GM12878 (cell line): ENCODE data around the gene SEMA3G. TPM values are rescaled to one million over a fixed set of nuclear protein-coding genes. Genes with fewer than 3 reads are reported as not detected.

ENCODE experiments used
- ATAC-seq: fragments of 200-7000 bp; cut with Tn5 transposase; 3 replicates; pipeline ENCODE4 v1.9.1; 2020; ENCODE audit warnings: mild to moderate bottlenecking, moderate library complexity
- BruUV-seq: library from RNA; stranded (reverse); fragments of 400-500 nt; replicated peaks from 2 replicates; lab custom pipeline; 2021; lab: Mats Ljungman, UMichigan
- CTCF ChIA-PET: fragments of 300-600 bp; sonication (Branson Sonifier 250); formaldehyde crosslinking; extraction: SDS; loops from one replicate; lab custom pipeline; 2021; ENCODE audit warnings: inconsistent platforms; lab: Yijun Ruan, JAX
- POLR2A ChIA-PET: fragments of 350-600 bp; formaldehyde crosslinking; extraction: SDS; loops from one replicate; lab custom pipeline; 2021; ENCODE audit warnings: inconsistent platforms; lab: Charles Lee
- RAD21 ChIA-PET: fragments of 300-600 bp; sonication (Branson Sonifier 250); formaldehyde crosslinking; loops from one replicate; lab custom pipeline; 2023; ENCODE audit warnings: antibody characterized with exemption; ENCODE audit not compliant: unreplicated experiment; lab: Charles Lee
- SMC1A ChIA-PET: fragments of 300-600 bp; sonication (Branson Sonifier 250); formaldehyde crosslinking; loops from one replicate; lab custom pipeline; 2023; ENCODE audit not compliant: unreplicated experiment, uncharacterized antibody; lab: Charles Lee
- DNase-seq: peaks from one replicate; pipeline ENCODE4 v3.0.0-alpha.2; 2011; ENCODE audit warnings: low read depth, low spot score
- FAIRE-seq: peaks from 3 replicates; lab custom pipeline; 2011; peaks lifted over from hg19 to GRCh38; lab: Jason Lieb, UNC
- H2AFZ ChIP-seq: 2 replicates; pipeline ENCODE4 v1.6.0; 2011; ENCODE audit warnings: low read depth, low read length, control low read depth; ENCODE audit not compliant: control insufficient read depth
- H3K27ac ChIP-seq: 2 replicates; pipeline ENCODE4 v1.5.1; 2011; ENCODE audit warnings: control low read depth; ENCODE audit not compliant: control insufficient read depth, insufficient read depth
- H3K27me3 ChIP-seq, 2 experiments: replicated peaks in 1 of 2; 2 replicates each; pipeline versions ENCODE4 v1.6.0 to v1.6.1; 2011; ENCODE audit warnings: low read length in 1 of 2; ENCODE audit not compliant: control insufficient read depth in 2 of 2, insufficient read depth in 2 of 2
- H3K36me3 ChIP-seq, 2 experiments: 2 replicates each; pipeline ENCODE4 v1.5.1; 2011; ENCODE audit warnings: low read length in 1 of 2; ENCODE audit not compliant: control insufficient read depth in 2 of 2, insufficient read depth in 2 of 2
- H3K4me1 ChIP-seq: 2 replicates; pipeline ENCODE4 v1.6.1; 2011; ENCODE audit warnings: mild to moderate bottlenecking, low read length, moderate library complexity, mixed read lengths; ENCODE audit not compliant: control insufficient read depth, insufficient read depth
- H3K4me2 ChIP-seq: 2 replicates; pipeline ENCODE4 v1.6.0; 2011; ENCODE audit warnings: control low read depth; ENCODE audit not compliant: control insufficient read depth, insufficient read depth
- H3K4me3 ChIP-seq: fragments of 200-600 bp; sonication (generic); 2 replicates; pipeline ENCODE4 v1.5.1; 2016
- H3K79me2 ChIP-seq: 2 replicates; pipeline ENCODE4 v1.6.0; 2011; ENCODE audit warnings: low read length; ENCODE audit not compliant: control insufficient read depth, insufficient read depth
- H3K9ac ChIP-seq: 2 replicates; pipeline ENCODE4 v1.8.0; 2011; ENCODE audit warnings: low read length, control low read depth, mixed read lengths; ENCODE audit not compliant: control insufficient read depth, insufficient read depth
- H3K9me3 ChIP-seq: replicated peaks from 3 replicates; pipeline ENCODE4 v1.5.1; 2011; ENCODE audit warnings: mild to moderate bottlenecking, low read length; ENCODE audit not compliant: control insufficient read depth, insufficient read depth
- H4K20me1 ChIP-seq: 2 replicates; pipeline ENCODE4 v1.6.0; 2011; ENCODE audit not compliant: control insufficient read depth, insufficient read depth
- ASH2L ChIP-seq: fragments of 300-600, 200-600 bp; sonication (generic); IDR thresholded peaks from 2 replicates; pipeline ENCODE4 v1.6.1; 2017; ENCODE audit warnings: low read depth, mild to moderate bottlenecking, borderline replicate concordance
- BCL11A ChIP-seq: IDR thresholded peaks from 2 replicates; pipeline ENCODE4 v1.6.1; 2011; ENCODE audit warnings: low read depth, low read length
- CUX1 ChIP-seq: IDR thresholded peaks from 2 replicates; pipeline ENCODE4 v1.6.1; 2012; ENCODE audit warnings: improper control_type of control experiment, low read depth, low read length; ENCODE audit not compliant: insufficient replicate concordance
- GABPA ChIP-seq: IDR thresholded peaks from 2 replicates; pipeline ENCODE4 v1.6.1; 2014; ENCODE audit warnings: antibody characterized with exemption, low read depth, mild to moderate bottlenecking, inconsistent platforms
- HCFC1 ChIP-seq: fragments of 150-350 bp; IDR thresholded peaks from 2 replicates; pipeline ENCODE4 v1.6.1; 2014; ENCODE audit warnings: low read length
- PKNOX1 ChIP-seq: fragments of 450-650 bp; IDR thresholded peaks from 2 replicates; pipeline ENCODE4 v1.6.1; 2016; ENCODE audit warnings: mild to moderate bottlenecking
- PML ChIP-seq: IDR thresholded peaks from 2 replicates; pipeline ENCODE4 v1.6.1; 2012; ENCODE audit warnings: low read length, inconsistent platforms
- ZBTB33 ChIP-seq: fragments of 450-650 bp; IDR thresholded peaks from 2 replicates; pipeline ENCODE4 v1.6.1; 2017; ENCODE audit warnings: mild to moderate bottlenecking
- ZBTB4 ChIP-seq: fragments of 450-650 bp; formaldehyde crosslinking; IDR thresholded peaks from 2 replicates; pipeline ENCODE4 v1.4.0; 2022; ENCODE audit warnings: mild to moderate bottlenecking, moderate library complexity
- WGBS: methylation state at CpG from one replicate; pipeline ENCODE4 v1.1.6; 2016; ENCODE audit warnings: low lambda C conversion rate; ENCODE audit not compliant: insufficient replicate concordance, insufficient coverage; ENCODE audit errors: missing lambda C conversion rate; 5-methylcytosine and 5-hydroxymethylcytosine counted together
- in situ Hi-C: fragments of 300-500 bp; cut with MboI; formaldehyde crosslinking; loops from 9 replicates; pipeline ENCODE4 v1.14.3; 2018; ENCODE audit warnings: mixed read lengths
- intact Hi-C: fragments of 100-400 bp; cut with micrococcal nuclease; formaldehyde crosslinking; loops from one replicate; pipeline ENCODE4 v1.14.2; 2022; ENCODE audit not compliant: unreplicated experiment
- polyA plus RNA-seq, 11 experiments: library from polyadenylated mRNA; depleted of rRNA in 4 of 11; unstranded in 6 of 11; stranded (reverse) in 5 of 11; fragments of >200 nt; fragmentation: Nextera tagmentation in 4 of 11; fragmentation: Illumina TruSeq in 1 of 11; extraction: Ambion mirVana in 4 of 11; extraction: Trizol in 1 of 11; gene quantifications; 1 replicate in 1 of 11; 2 replicates in 10 of 11; pipeline versions ENCODE4 v1.2.1 to v1.2.3, GENCODE V29; 2011 to 2016; ENCODE audit warnings: inconsistent platforms in 2 of 11, missing spikeins in 2 of 11, low read depth in 1 of 11
- total RNA-seq, 4 experiments: library from RNA; depleted of rRNA in 3 of 4; stranded (reverse); fragments of >200 nt in 3 of 4; fragmentation: Illumina TruSeq in 1 of 4; extraction: Trizol in 1 of 4; gene quantifications; 2 replicates each; pipeline versions ENCODE4 v1.2.1 to v1.2.3, GENCODE V29; 2013 to 2021

Gene SEMA3G
- total and polyA plus RNA-seq, 10 of the 15 experiments (the other 5 are each of a cell fraction or from before 2014, with no cell fraction given) = 0.03 to 0.04 TPM; not detected in 8

- H3K9me3 ChIP-seq = no peaks in the 10 kb centered on the region
- DNase-seq = no peak
- H3K4me1 ChIP-seq = no peaks in the 10 kb centered on the region
- no peak overlapping the region for H3K9ac ChIP-seq
- in situ Hi-C loops = no loop called here
- no TSS peak for BruUV-seq
- ChIA-PET RAD21 (no interaction called here), CTCF (no interaction called here)
- intact Hi-C loops = no loop called here
- H3K36me3 ChIP-seq = peaks cover 6 to 30% of the 10 kb centered on the region in 2 experiments; a peak in 3 of 4 replicates
- 98% methylated on average over 59 of the region's 59 CpGs for WGBS
- H2AFZ ChIP-seq = no peak overlapping the region
- ATAC-seq = no peak
- H3K4me2 ChIP-seq = no peak overlapping the region
- no peaks in the 10 kb centered on the region for H3K27me3 ChIP-seq
- FAIRE-seq = no peak
- no peak overlapping the region for H3K27ac ChIP-seq
- no peak for TF ChIP-seq ZBTB4 (CRISPR knock-in tag)
- no peak for TF ChIP-seq HCFC1
- no peak for TF ChIP-seq PML
- no peak for TF ChIP-seq GABPA
- no peak for TF ChIP-seq ASH2L
- no peak for TF ChIP-seq ZBTB33
- no peak for TF ChIP-seq CUX1
- no peak for TF ChIP-seq BCL11A
- no peak for TF ChIP-seq PKNOX1
- TF ChIP-seq, all 136 proteins: peak for 0
- SMC1A ChIA-PET = no interaction called here
- Histone ChIP-seq H3K4me3 (no peak overlapping the region), H3K79me2 (no peaks in the 10 kb centered on the region), H4K20me1 (no peaks in the 10 kb centered on the region)
- POLR2A ChIA-PET = no interaction called here
Observed at GRCh38 chr3:52487788-52488691, 43.1 kb upstream of the SEMA3G start.
